ENCODE results near the gene CEACAM6. TPM values are rescaled to one million over a fixed set of nuclear protein-coding genes. Genes with fewer than 3 reads are reported as not detected.
"Not testable (repeated sequence)": the region's sequence is repeated elsewhere in the genome, so short reads cannot be mapped to it uniquely, and the experiment has no call there.

CEACAM6 gene
- total RNA-seq, 1 experiment from 2014 or later, result 44.5 TPM

GRCh38 chr19:41784312-41784711 is 29.0 kb downstream of the CEACAM6 start:
- intact Hi-C loops (cut with micrococcal nuclease; ENCODE audit: unreplicated experiment), result no loop called here
- peaks cover 2% of the 10 kb centered on the region for H3K9me3 Mint-ChIP-seq (ENCODE audit: low read depth, unreplicated experiment)
- DNase-seq, result no peak
- H3K4me3 Mint-ChIP-seq (ENCODE audit: low read depth, unreplicated experiment), result no peak overlapping the region
- peaks cover 43% of the 10 kb centered on the region for H3K4me1 Mint-ChIP-seq (ENCODE audit: low read depth, unreplicated experiment)
- H3K27me3 Mint-ChIP-seq (ENCODE audit: unreplicated experiment), result no peaks in the 10 kb centered on the region
- peaks cover 7% of the 10 kb centered on the region for H3K36me3 Mint-ChIP-seq (ENCODE audit: insufficient read depth, unreplicated experiment)
- BruUV-seq (replicated peaks), result no TSS peak
- TF ChIP-seq CTCF (IDR thresholded peaks at IDR 0.05; ENCODE audit: unreplicated experiment), result no peak
- CTCF ChIA-PET, result interaction anchor here (0.6 to 3.3 kb wide), 8 partner anchors 8 to 79 kb away, joined by 3 to 36 read pairs (median 8); no protein-coding TSS in a partner anchor
- H3K27ac Mint-ChIP-seq (ENCODE audit: unreplicated experiment), result peak overlapping the region; percentile 4

GRCh38 chr19:41784743-41785142 is 29.4 kb downstream of the CEACAM6 start:
- CTCF ChIA-PET, result interaction anchor here (0.6 to 3.3 kb wide), 8 partner anchors 10 to 79 kb away, joined by 3 to 36 read pairs (median 8); no protein-coding TSS in a partner anchor
- no peak for TF ChIP-seq CTCF (IDR thresholded peaks at IDR 0.05; ENCODE audit: unreplicated experiment)
- H3K4me3 Mint-ChIP-seq (ENCODE audit: low read depth, unreplicated experiment), result no peak overlapping the region
- no peak for DNase-seq
- no TSS peak for BruUV-seq (replicated peaks)
- H3K36me3 Mint-ChIP-seq (ENCODE audit: insufficient read depth, unreplicated experiment), result peaks cover 3% of the 10 kb centered on the region
- peaks cover 38% of the 10 kb centered on the region for H3K4me1 Mint-ChIP-seq (ENCODE audit: low read depth, unreplicated experiment)
- intact Hi-C loops (cut with micrococcal nuclease; ENCODE audit: unreplicated experiment), result loop anchor here (1.0 kb wide), 2 partner anchors 31 to 77 kb away; no protein-coding TSS in a partner anchor
- H3K9me3 Mint-ChIP-seq (ENCODE audit: low read depth, unreplicated experiment), result peaks cover 2% of the 10 kb centered on the region
- peak overlapping the region; percentile 4 for H3K27ac Mint-ChIP-seq (ENCODE audit: unreplicated experiment)
- H3K27me3 Mint-ChIP-seq (ENCODE audit: unreplicated experiment), result no peaks in the 10 kb centered on the region

- Mint-ChIP-seq H3K36me3 (ENCODE audit: insufficient read depth, unreplicated experiment) (no peaks in the 10 kb centered on the region), H3K4me1 (ENCODE audit: low read depth, unreplicated experiment) (peaks cover 29% of the 10 kb centered on the region), H3K27me3 (ENCODE audit: unreplicated experiment) (no peaks in the 10 kb centered on the region), H3K4me3 (ENCODE audit: low read depth, unreplicated experiment) (no peak overlapping the region), H3K9me3 (ENCODE audit: low read depth, unreplicated experiment) (no peaks in the 10 kb centered on the region), H3K27ac (ENCODE audit: unreplicated experiment) (peak overlapping the region; percentile 4)
- CTCF ChIA-PET, result interaction anchor here (1.1 to 3.3 kb wide), 6 partner anchors 11 to 79 kb away, joined by 3 to 36 read pairs (median 12); no protein-coding TSS in a partner anchor
- no TSS peak for BruUV-seq (replicated peaks)
- intact Hi-C loops (cut with micrococcal nuclease; ENCODE audit: unreplicated experiment), result loop anchor here (1.0 kb wide), 2 partner anchors 32 to 78 kb away; no protein-coding TSS in a partner anchor
- TF ChIP-seq CTCF (IDR thresholded peaks at IDR 0.05; ENCODE audit: unreplicated experiment), result peak; percentile 93
- peak; percentile 84 for DNase-seq
These were observed 30.3 kb downstream of the CEACAM6 start for GRCh38 chr19:41785653-41786052.

- H3K27me3 Mint-ChIP-seq (ENCODE audit: unreplicated experiment), result no peaks in the 10 kb centered on the region
- CTCF ChIA-PET, result interaction anchor here (0.9 to 1.1 kb wide), 2 partner anchors 13 to 31 kb away, joined by 3 to 4 read pairs; no protein-coding TSS in a partner anchor
- DNase-seq, result no peak
These were observed 31.7 kb downstream of the CEACAM6 start for GRCh38 chr19:41787055-41787454.

GRCh38 chr19:41788518-41788917 is 33.2 kb downstream of the CEACAM6 start:
- CTCF ChIA-PET; BruUV-seq (replicated peaks); DNase-seq; H3K27me3 Mint-ChIP-seq (ENCODE audit: unreplicated experiment); intact Hi-C loops (cut with micrococcal nuclease; ENCODE audit: unreplicated experiment); H3K36me3 Mint-ChIP-seq (ENCODE audit: insufficient read depth, unreplicated experiment); H3K4me3 Mint-ChIP-seq (ENCODE audit: low read depth, unreplicated experiment); H3K9me3 Mint-ChIP-seq (ENCODE audit: low read depth, unreplicated experiment); H3K27ac Mint-ChIP-seq (ENCODE audit: unreplicated experiment): not testable (repeated sequence)
- peaks cover 39% of the 10 kb centered on the region for H3K4me1 Mint-ChIP-seq (ENCODE audit: low read depth, unreplicated experiment)

More at GRCh38 chr19:41787055-41787454, 31.7 kb downstream of the CEACAM6 start:
- intact Hi-C loops (cut with micrococcal nuclease; ENCODE audit: unreplicated experiment), result no loop called here
- TF ChIP-seq CTCF (IDR thresholded peaks at IDR 0.05; ENCODE audit: unreplicated experiment), result no peak
- H3K9me3 Mint-ChIP-seq (ENCODE audit: low read depth, unreplicated experiment), result no peaks in the 10 kb centered on the region
- no peaks in the 10 kb centered on the region for H3K36me3 Mint-ChIP-seq (ENCODE audit: insufficient read depth, unreplicated experiment)
- no peak overlapping the region for H3K4me3 Mint-ChIP-seq (ENCODE audit: low read depth, unreplicated experiment)
- BruUV-seq (replicated peaks), result no TSS peak
- H3K4me1 Mint-ChIP-seq (ENCODE audit: low read depth, unreplicated experiment), result peaks cover 30% of the 10 kb centered on the region
- no peak overlapping the region for H3K27ac Mint-ChIP-seq (ENCODE audit: unreplicated experiment)

- H3K4me3 Mint-ChIP-seq (ENCODE audit: low read depth, unreplicated experiment); CTCF ChIA-PET; H3K27me3 Mint-ChIP-seq (ENCODE audit: unreplicated experiment); BruUV-seq (replicated peaks); DNase-seq; H3K36me3 Mint-ChIP-seq (ENCODE audit: insufficient read depth, unreplicated experiment); intact Hi-C loops (cut with micrococcal nuclease; ENCODE audit: unreplicated experiment); H3K9me3 Mint-ChIP-seq (ENCODE audit: low read depth, unreplicated experiment); H3K27ac Mint-ChIP-seq (ENCODE audit: unreplicated experiment): not testable (repeated sequence)
- peaks cover 34% of the 10 kb centered on the region for H3K4me1 Mint-ChIP-seq (ENCODE audit: low read depth, unreplicated experiment)
These were observed 33.7 kb downstream of the CEACAM6 start for GRCh38 chr19:41789053-41789452.

Data from Calu3 (cell line).